Testis (tissue), 3 donors: ENCODE data around the gene ING1. TPM values are rescaled to one million over a fixed set of nuclear protein-coding genes. Genes with fewer than 3 reads are reported as not detected.
A peak's percentile ranks its signal among the peaks of the same experiment; 100 is the strongest.

ENCODE experiments used
- DNase-seq: peaks from one replicate; pipeline ENCODE4 v3.0.0-alpha.2; 2019
- H3K27ac ChIP-seq, 2 donors: fragments of 200-600 bp; sonication (generic); one replicate each; pipeline ENCODE4 v1.5.1; 2019
- H3K27me3 ChIP-seq: fragments of 200-600 bp; sonication (generic); one replicate; pipeline ENCODE4 v1.5.1; 2019
- H3K36me3 ChIP-seq: fragments of 200-600 bp; sonication (generic); one replicate; pipeline ENCODE4 v1.5.1; 2017; ENCODE audit warnings: low read depth; ENCODE audit errors: missing control alignments
- H3K4me1 ChIP-seq: fragments of 200-600 bp; sonication (generic); one replicate; pipeline ENCODE4 v1.5.1; 2019
- H3K4me3 ChIP-seq, 2 donors: fragments of 200-600 bp; sonication (generic); one replicate each; pipeline ENCODE4 v1.5.1; 2017 to 2019
- H3K9me3 ChIP-seq: fragments of 200-600 bp; sonication (generic); one replicate; pipeline ENCODE4 v1.5.1; 2017
- POLR2A ChIP-seq: fragments of 450-650 bp; IDR thresholded peaks from one replicate; pipeline ENCODE4 v1.6.1; 2017; ENCODE audit warnings: antibody characterized with exemption, mild to moderate bottlenecking, moderate library complexity
- WGBS, 2 donors: methylation state at CpG; one replicate each; pipeline ENCODE4 v1.1.5; 2018; 5-methylcytosine and 5-hydroxymethylcytosine counted together
- intact Hi-C: fragments of 100-400 bp; cut with DNase I; formaldehyde crosslinking; loops from one replicate; pipeline ENCODE4 v1.15.1; 2023; ENCODE audit warnings: low total_unique reads
- polyA plus RNA-seq: library from polyadenylated mRNA; stranded (reverse); fragments of 350-450 nt; fragmentation: Illumina TruSeq; extraction: RNeasy Lipid Tissue Mini Kit (QIAGEN cat#74804); gene quantifications from one replicate; pipeline ENCODE4 v1.2.3, GENCODE V29; 2014; ENCODE audit warnings: low read depth, low replicate concordance; ENCODE audit not compliant: insufficient read depth
- total RNA-seq, 2 donors: library from RNA; depleted of rRNA; stranded (reverse); fragments of >200 nt; gene quantifications; one replicate each; pipeline ENCODE4 v1.2.3, GENCODE V29; 2016
- TF ChIP-seq, protein P1 (sequence below), 3 experiments: fragments of 450-650 bp in 2 of 3; fragments of 200-600 bp in 1 of 3; sonication (generic) in 1 of 3; IDR thresholded peaks; one replicate each; pipeline ENCODE4 v1.5.1; 2016 to 2019; ENCODE audit warnings: antibody characterized with exemption in 3 of 3, mild to moderate bottlenecking in 2 of 3, moderate library complexity in 1 of 3

Gene ING1
- total and polyA plus RNA-seq, 3 donors from 2014 or later: 42.2 to 45.5 (median 43.6) TPM

DNA sequence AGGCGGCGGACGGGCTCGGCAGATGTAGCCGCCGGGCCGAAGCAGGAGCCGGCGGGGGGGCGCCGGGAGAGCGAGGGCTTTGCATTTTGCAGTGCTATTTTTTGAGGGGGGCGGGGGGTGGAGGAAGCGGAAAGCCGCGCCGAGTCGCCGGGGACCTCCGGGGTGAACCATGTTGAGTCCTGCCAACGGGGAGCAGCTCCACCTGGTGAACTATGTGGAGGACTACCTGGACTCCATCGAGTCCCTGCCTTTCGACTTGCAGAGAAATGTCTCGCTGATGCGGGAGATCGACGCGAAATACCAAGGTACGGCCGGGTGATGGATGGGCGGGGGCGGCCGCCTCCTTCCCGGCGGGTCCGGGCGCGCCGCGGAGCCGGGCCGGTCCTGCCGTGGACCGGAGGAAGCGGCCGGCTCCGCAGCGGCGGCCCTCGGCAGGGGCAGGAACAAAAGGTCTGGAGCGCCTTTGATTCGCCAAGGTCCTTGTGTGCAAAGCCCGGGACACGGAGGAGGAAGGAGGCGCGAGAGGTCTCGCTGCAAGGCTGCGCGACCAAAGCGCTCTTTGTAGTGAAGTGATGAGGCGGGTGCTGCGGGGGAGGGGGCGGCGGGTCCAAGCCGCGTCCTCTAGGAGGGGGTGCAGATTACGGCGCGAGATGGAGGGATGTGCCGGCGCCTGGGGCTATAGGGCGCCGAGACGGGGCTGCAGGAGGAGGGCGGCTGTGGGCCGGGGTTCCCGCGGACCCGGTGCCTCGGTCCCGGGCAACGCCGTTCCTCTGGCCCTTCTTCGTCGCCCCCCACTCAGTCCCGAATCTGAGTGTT lies 689 bp downstream of the ING1 start:
- Histone ChIP-seq H3K27ac (peak overlapping the region; percentile 92 to 100), H3K4me1 (peaks cover 21% of the 10 kb centered on the region), H3K9me3 (no peaks in the 10 kb centered on the region), H3K4me3 (peak overlapping the region; percentile 67 to 99), H3K36me3 (no peaks in the 10 kb centered on the region), H3K27me3 (no peaks in the 10 kb centered on the region)
- WGBS, 2 donors: 0% methylated on average over 14 to 83 of the region's 86 CpGs
- peak; percentile 67 for DNase-seq
- TF ChIP-seq, protein P1, sequence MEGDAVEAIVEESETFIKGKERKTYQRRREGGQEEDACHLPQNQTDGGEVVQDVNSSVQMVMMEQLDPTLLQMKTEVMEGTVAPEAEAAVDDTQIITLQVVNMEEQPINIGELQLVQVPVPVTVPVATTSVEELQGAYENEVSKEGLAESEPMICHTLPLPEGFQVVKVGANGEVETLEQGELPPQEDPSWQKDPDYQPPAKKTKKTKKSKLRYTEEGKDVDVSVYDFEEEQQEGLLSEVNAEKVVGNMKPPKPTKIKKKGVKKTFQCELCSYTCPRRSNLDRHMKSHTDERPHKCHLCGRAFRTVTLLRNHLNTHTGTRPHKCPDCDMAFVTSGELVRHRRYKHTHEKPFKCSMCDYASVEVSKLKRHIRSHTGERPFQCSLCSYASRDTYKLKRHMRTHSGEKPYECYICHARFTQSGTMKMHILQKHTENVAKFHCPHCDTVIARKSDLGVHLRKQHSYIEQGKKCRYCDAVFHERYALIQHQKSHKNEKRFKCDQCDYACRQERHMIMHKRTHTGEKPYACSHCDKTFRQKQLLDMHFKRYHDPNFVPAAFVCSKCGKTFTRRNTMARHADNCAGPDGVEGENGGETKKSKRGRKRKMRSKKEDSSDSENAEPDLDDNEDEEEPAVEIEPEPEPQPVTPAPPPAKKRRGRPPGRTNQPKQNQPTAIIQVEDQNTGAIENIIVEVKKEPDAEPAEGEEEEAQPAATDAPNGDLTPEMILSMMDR (IDR thresholded peaks at IDR 0.05): no peak
- TF ChIP-seq POLR2A: no peak
- intact Hi-C loops: loop anchor here (10.0 kb wide), 3 partner anchors 99 to 201 kb away; partner anchors contain the start of genes ANKRD10 and NAXD

DNA sequence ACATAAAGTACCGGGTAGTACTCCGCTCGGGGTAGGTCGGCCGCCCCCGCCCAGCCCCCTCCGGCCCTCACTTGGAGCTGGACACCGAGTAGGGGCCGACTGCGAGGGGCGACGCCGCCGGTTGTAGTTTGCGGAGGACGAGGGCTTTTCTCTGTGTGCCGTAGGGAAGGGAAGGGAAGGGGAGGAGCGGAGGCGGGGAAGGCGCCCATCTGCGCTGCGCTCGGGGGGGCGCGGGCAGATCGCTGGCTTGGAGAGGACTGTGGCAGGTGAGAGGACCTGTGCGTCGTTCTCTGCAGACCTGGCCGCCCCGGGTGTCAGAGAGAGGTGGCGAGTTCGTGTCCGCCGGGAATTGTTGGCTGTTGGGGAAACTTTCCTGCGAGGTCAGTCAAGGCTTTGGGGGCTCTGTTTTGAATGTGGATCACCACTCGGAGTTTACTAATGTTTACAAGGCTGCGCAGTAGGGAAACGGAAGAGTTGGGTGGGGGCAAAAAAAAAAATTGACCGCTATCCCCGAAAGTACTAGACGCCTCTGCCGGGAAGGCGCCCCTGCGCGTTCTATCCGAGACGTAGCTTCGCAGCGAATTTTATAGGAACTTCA lies 1.4 kb downstream of the ING1 start:
- TF ChIP-seq, protein P1 (IDR thresholded peaks at IDR 0.05): no peak
- peak; percentile 99 for TF ChIP-seq POLR2A
- peak; percentile 57 for DNase-seq
- Histone ChIP-seq H3K36me3 (no peaks in the 10 kb centered on the region), H3K4me1 (peaks cover 21% of the 10 kb centered on the region), H3K4me3 (peak overlapping the region; percentile 67 to 99), H3K27me3 (no peaks in the 10 kb centered on the region), H3K9me3 (no peaks in the 10 kb centered on the region), H3K27ac (peak overlapping the region; percentile 92 to 100)
- 0 to 1% methylated on average over 14 to 46 of the region's 49 CpGs for WGBS, 2 donors
- intact Hi-C loops: loop anchor here (10.0 kb wide), 3 partner anchors 100 to 200 kb away; partner anchors contain the start of genes ANKRD10 and NAXD

DNA sequence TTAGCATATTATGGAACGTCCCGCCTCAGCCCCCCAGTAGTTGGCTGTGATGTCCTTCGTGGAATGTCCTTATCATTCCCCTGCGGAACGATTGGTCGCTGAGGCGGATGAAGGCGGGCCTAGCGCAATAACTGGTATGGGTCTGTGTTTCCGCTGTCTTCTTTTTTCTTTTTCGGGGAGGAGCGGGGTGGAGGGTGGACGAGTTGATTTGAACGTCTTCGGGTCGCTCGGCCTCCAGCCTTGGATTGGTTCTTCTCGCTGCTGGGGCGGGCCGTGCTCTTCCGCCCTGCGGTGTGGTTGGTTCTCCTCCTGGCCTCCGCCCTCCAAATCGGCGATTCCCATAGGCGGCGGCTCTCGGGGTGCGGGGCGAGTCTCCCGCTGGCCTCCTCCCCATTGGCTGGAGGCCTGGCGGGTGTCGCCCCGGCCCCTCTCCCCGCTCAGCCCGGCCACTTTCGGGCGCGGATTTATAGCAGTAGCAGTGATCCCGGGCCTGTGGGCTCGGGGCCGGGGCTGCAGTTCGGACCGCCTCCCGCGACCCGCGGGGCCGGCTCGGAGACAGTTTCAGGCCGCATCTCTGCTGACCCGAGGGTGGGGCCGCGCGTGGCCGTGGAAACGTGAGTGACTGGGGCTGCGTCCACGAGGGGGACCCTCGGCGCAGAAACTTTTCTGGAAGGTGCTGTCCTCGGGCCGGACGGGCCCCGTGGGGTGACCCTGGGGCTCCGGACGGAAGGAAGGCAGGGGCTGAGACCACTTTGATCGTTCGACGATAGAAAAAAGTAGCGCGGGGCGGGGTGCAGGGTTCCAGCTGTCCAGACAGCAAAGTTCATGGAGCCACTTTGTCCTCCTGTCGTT lies 2.1 kb downstream of the ING1 start:
- H3K27ac ChIP-seq: peak overlapping the region; percentile 92 to 100
- peak; percentile 35 for TF ChIP-seq POLR2A
- TF ChIP-seq, protein P1 (IDR thresholded peaks at IDR 0.05): peak in 2 of 3 experiments; percentile 7 to 10
- intact Hi-C loops: loop anchor here (10.0 kb wide), 3 partner anchors 99 to 199 kb away; partner anchors contain the start of genes ANKRD10 and NAXD

DNA sequence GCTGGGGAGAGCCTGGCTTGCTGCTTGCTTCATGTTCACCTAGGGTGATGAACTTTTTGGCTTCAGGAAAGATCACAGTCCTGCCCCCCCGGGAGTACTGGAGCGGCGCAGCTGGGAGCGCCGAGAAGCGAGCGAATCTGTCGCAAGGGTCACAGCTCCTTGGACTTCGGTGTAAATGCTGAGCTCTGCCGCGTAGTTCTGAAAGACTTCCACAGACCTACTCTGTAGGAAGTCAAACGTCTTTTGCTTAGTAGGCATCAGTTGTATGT lies 2.7 kb downstream of the ING1 start:
- peak; percentile 38 for DNase-seq
- TF ChIP-seq POLR2A: no peak
- TF ChIP-seq, protein P1 (IDR thresholded peaks at IDR 0.05): no peak
- intact Hi-C loops: loop anchor here (10.0 kb wide), 3 partner anchors 99 to 199 kb away; partner anchors contain the start of genes ANKRD10 and NAXD

More for the DNA sequence above, 2.1 kb downstream of the ING1 start:
- H3K9me3 ChIP-seq: no peaks in the 10 kb centered on the region
- no peaks in the 10 kb centered on the region for H3K36me3 ChIP-seq
- 0 to 1% methylated on average over 37 to 55 of the region's 74 CpGs for WGBS, 2 donors
- peak; percentile 99 for DNase-seq
- H3K4me3 ChIP-seq: peak overlapping the region; percentile 78 to 99
- peaks cover 21% of the 10 kb centered on the region for H3K4me1 ChIP-seq
- H3K27me3 ChIP-seq: no peaks in the 10 kb centered on the region

More for the DNA sequence above, 2.7 kb downstream of the ING1 start:
- 0 to 2% methylated on average over 10 to 12 of the region's 12 CpGs for WGBS, 2 donors
- H3K4me3 ChIP-seq: peak overlapping the region; percentile 78 to 99
- no peaks in the 10 kb centered on the region for H3K36me3 ChIP-seq
- no peaks in the 10 kb centered on the region for H3K9me3 ChIP-seq
- peak overlapping the region; percentile 79 to 100 for H3K27ac ChIP-seq
- H3K4me1 ChIP-seq: peaks cover 19% of the 10 kb centered on the region
- H3K27me3 ChIP-seq: no peaks in the 10 kb centered on the region
